Stimulated activated CD4-positive, alpha-beta T cell treated with anti-CD3 and anti-CD28 coated beads, Interleukin-1b, Interleukin-23, amount 100 ng/mL, for 4 hours (primary cell): Measurements from ENCODE around the gene LTF.

Source experiments
- DNase-seq, 2 donors: peaks; one replicate each; pipeline ENCODE4 v3.0.0-alpha.2; 2020; ENCODE audit warnings: low read depth in 2 of 2

LTF gene

GRCh38 chr3:46491089-46492070 is 26.7 kb upstream of the LTF start:
- no peak for DNase-seq

GRCh38 chr3:46490338-46491084 is 25.8 kb upstream of the LTF start:
- DNase-seq: no peak

GRCh38 chr3:46489875-46490274 is 25.2 kb upstream of the LTF start:
- no peak for DNase-seq

- no peak for DNase-seq
Measured at GRCh38 chr3:46489381-46489780, 24.7 kb upstream of the LTF start.

GRCh38 chr3:46488735-46489361 is 24.1 kb upstream of the LTF start:
- peak; percentile 89 to 91 for DNase-seq

GRCh38 chr3:46485779-46486175 is 21.1 kb upstream of the LTF start:
- DNase-seq: no peak

GRCh38 chr3:46484911-46485778 is 20.4 kb upstream of the LTF start:
- DNase-seq: no peak

GRCh38 chr3:46484388-46484787 is 19.7 kb upstream of the LTF start:
- no peak for DNase-seq

- DNase-seq: no peak
Measured at GRCh38 chr3:46483825-46484224, 19.1 kb upstream of the LTF start.

GRCh38 chr3:46482632-46483350 is 18.1 kb upstream of the LTF start:
- DNase-seq: no peak

GRCh38 chr3:46481636-46482035 is 16.9 kb upstream of the LTF start:
- no peak for DNase-seq

- DNase-seq: no peak
Measured at GRCh38 chr3:46480491-46481195, 15.9 kb upstream of the LTF start.

GRCh38 chr3:46479696-46480095 is 15.0 kb upstream of the LTF start:
- DNase-seq: no peak

GRCh38 chr3:46479021-46479420 is 14.3 kb upstream of the LTF start:
- DNase-seq: no peak

GRCh38 chr3:46478341-46478740 is 13.6 kb upstream of the LTF start:
- no peak for DNase-seq

- DNase-seq: no peak
Measured at GRCh38 chr3:46477756-46478155, 13.1 kb upstream of the LTF start.

- no peak for DNase-seq
Measured at GRCh38 chr3:46477145-46477544, 12.4 kb upstream of the LTF start.

- DNase-seq: no peak
Measured at GRCh38 chr3:46472736-46473135, 8.0 kb upstream of the LTF start.

GRCh38 chr3:46471371-46471914 is 6.7 kb upstream of the LTF start:
- no peak for DNase-seq

- DNase-seq: no peak
Measured at GRCh38 chr3:46470831-46471230, 6.1 kb upstream of the LTF start.
